H9 (cell line): ENCODE data around the gene RAB43. TPM values are rescaled to one million over a fixed set of nuclear protein-coding genes. Genes with fewer than 3 reads are reported as not detected.

Experiments used
- DNase-seq: peaks from one replicate; pipeline ENCODE4 v3.0.0-alpha.2; 2017
- H2AFZ ChIP-seq: one replicate; pipeline ENCODE4 v1.6.1; 2013; ENCODE audit warnings: mild to moderate bottlenecking, low read length, control low read depth, moderate library complexity
- H2AK5ac ChIP-seq: 2 replicates; pipeline ENCODE4 v1.6.1; 2013; ENCODE audit warnings: low read length, control low read depth, mixed read lengths; ENCODE audit not compliant: insufficient read length
- H2BK120ac ChIP-seq: one replicate; pipeline ENCODE4 v1.6.1; 2013; ENCODE audit warnings: low read depth, mild to moderate bottlenecking, low read length, control low read depth, inconsistent platforms; ENCODE audit not compliant: poor library complexity, severe bottlenecking
- H2BK12ac ChIP-seq: 2 replicates; pipeline ENCODE4 v1.6.1; 2013; ENCODE audit warnings: low read length, control low read depth, mixed read lengths, low read depth; ENCODE audit not compliant: insufficient read length
- H2BK15ac ChIP-seq: 2 replicates; pipeline ENCODE4 v1.6.1; 2013; ENCODE audit warnings: low read depth, low read length, control low read depth
- H2BK20ac ChIP-seq: one replicate; pipeline ENCODE4 v1.6.1; 2013; ENCODE audit warnings: low read depth, mild to moderate bottlenecking, low read length, control low read depth, inconsistent platforms; ENCODE audit not compliant: poor library complexity, severe bottlenecking
- H2BK5ac ChIP-seq: 2 replicates; pipeline ENCODE4 v1.6.1; 2013; ENCODE audit warnings: low read length, control low read depth, mixed read lengths; ENCODE audit not compliant: insufficient read length
- H3K14ac ChIP-seq: 2 replicates; pipeline ENCODE4 v1.6.1; 2013; ENCODE audit warnings: low read length, control low read depth; ENCODE audit not compliant: insufficient read depth
- H3K18ac ChIP-seq: 2 replicates; pipeline ENCODE4 v1.6.1; 2013; ENCODE audit warnings: low read depth, mild to moderate bottlenecking, mixed read lengths, low read length, control low read depth; ENCODE audit not compliant: insufficient read length
- H3K23ac ChIP-seq: 2 replicates; pipeline ENCODE4 v1.6.1; 2013; ENCODE audit warnings: low read length, control low read depth, mixed read lengths, low read depth; ENCODE audit not compliant: insufficient read length
- H3K23me2 ChIP-seq: 2 replicates; pipeline ENCODE4 v1.6.1; 2013; ENCODE audit warnings: low read depth, mild to moderate bottlenecking, mixed read lengths, low read length, control low read depth; ENCODE audit not compliant: insufficient read length, poor library complexity, severe bottlenecking
- H3K27ac ChIP-seq: 2 replicates; pipeline ENCODE4 v1.5.1; 2013; ENCODE audit warnings: low read length, control low read depth, mixed read lengths, low read depth; ENCODE audit not compliant: insufficient read length
- H3K27me3 ChIP-seq: 2 replicates; pipeline ENCODE4 v1.6.1; 2013; ENCODE audit warnings: low read length, control low read depth, inconsistent platforms; ENCODE audit not compliant: insufficient read depth
- H3K4ac ChIP-seq: 2 replicates; pipeline ENCODE4 v1.6.1; 2013; ENCODE audit warnings: low read depth, mild to moderate bottlenecking, control low read depth, inconsistent platforms, low read length, moderate library complexity
- H3K4me1 ChIP-seq: 2 replicates; pipeline ENCODE4 v1.6.1; 2013; ENCODE audit warnings: low read length, control low read depth, inconsistent platforms; ENCODE audit not compliant: insufficient read depth
- H3K4me2 ChIP-seq: 2 replicates; pipeline ENCODE4 v1.6.1; 2013; ENCODE audit warnings: low read length, control low read depth, mixed read lengths; ENCODE audit not compliant: insufficient read length, insufficient read depth
- H3K56ac ChIP-seq: 2 replicates; pipeline ENCODE4 v1.6.1; 2013; ENCODE audit warnings: low read depth, mild to moderate bottlenecking, mixed read lengths, low read length, control low read depth; ENCODE audit not compliant: insufficient read length
- H3K79me1 ChIP-seq: 2 replicates; pipeline ENCODE4 v1.6.1; 2013; ENCODE audit warnings: low read depth, mild to moderate bottlenecking, moderate library complexity, low read length, control low read depth, inconsistent platforms; ENCODE audit not compliant: insufficient read depth, poor library complexity, severe bottlenecking
- H3K79me2 ChIP-seq: 2 replicates; pipeline ENCODE4 v1.6.1; 2013; ENCODE audit warnings: low read length, control low read depth, inconsistent platforms; ENCODE audit not compliant: insufficient read depth
- H3K9ac ChIP-seq: 2 replicates; pipeline ENCODE4 v1.6.1; 2013; ENCODE audit warnings: low read length, control low read depth, mixed read lengths; ENCODE audit not compliant: insufficient read length; ENCODE audit errors: extremely low read depth
- H3K9me3 ChIP-seq: one replicate; pipeline ENCODE4 v1.6.1; 2013; ENCODE audit warnings: low read depth, low read length, inconsistent platforms; ENCODE audit not compliant: control insufficient read depth
- H3T11ph ChIP-seq: one replicate; pipeline ENCODE4 v1.6.1; 2013; ENCODE audit warnings: mild to moderate bottlenecking, low read length, control low read depth, inconsistent platforms
- H4K20me1 ChIP-seq: one replicate; pipeline ENCODE4 v1.6.1; 2013; ENCODE audit not compliant: control insufficient read depth, insufficient read length, insufficient read depth
- H4K5ac ChIP-seq: 2 replicates; pipeline ENCODE4 v1.6.1; 2013; ENCODE audit warnings: low read depth, mild to moderate bottlenecking, mixed read lengths, low read length, control low read depth; ENCODE audit not compliant: insufficient read length
- H4K8ac ChIP-seq: replicated peaks from 2 replicates; pipeline ENCODE4 v1.6.1; 2013; ENCODE audit warnings: low read length, control low read depth, mixed read lengths, low read depth; ENCODE audit not compliant: insufficient read length
- H4K91ac ChIP-seq: 2 replicates; pipeline ENCODE4 v1.6.1; 2013; ENCODE audit warnings: low read depth, mild to moderate bottlenecking, moderate library complexity, mixed read lengths, low read length, control low read depth; ENCODE audit not compliant: insufficient read length
- H3K27ac Mint-ChIP-seq, 3 experiments: 2 replicates in 2 of 3; 3 replicates in 1 of 3; pipeline ENCODE4 v1.8.0; 2020 to 2021; ENCODE audit warnings: mixed read lengths in 3 of 3, mild to moderate bottlenecking in 1 of 3, moderate library complexity in 1 of 3
- H3K27me3 Mint-ChIP-seq: 2 replicates; pipeline ENCODE4 v1.8.0; 2021; ENCODE audit warnings: low read depth, mild to moderate bottlenecking, moderate library complexity, mixed read lengths
- H3K36me3 Mint-ChIP-seq, 3 experiments: 2 replicates in 2 of 3; 3 replicates in 1 of 3; pipeline ENCODE4 v1.8.0; 2020 to 2021; ENCODE audit warnings: low read depth in 3 of 3, mixed read lengths in 3 of 3; ENCODE audit not compliant: insufficient read depth in 1 of 3
- H3K4me1 Mint-ChIP-seq, 2 experiments: 2 replicates each; pipeline ENCODE4 v1.8.0; 2020; ENCODE audit warnings: mixed read lengths in 2 of 2
- H3K4me3 Mint-ChIP-seq, 2 experiments: 2 replicates in 1 of 2; 3 replicates in 1 of 2; pipeline ENCODE4 v1.8.0; 2020 to 2021; ENCODE audit warnings: mild to moderate bottlenecking in 2 of 2, mixed read lengths in 2 of 2, moderate library complexity in 1 of 2
- H3K9me3 Mint-ChIP-seq, 2 experiments: 2 replicates in 1 of 2; 3 replicates in 1 of 2; pipeline ENCODE4 v1.8.0; 2020; ENCODE audit warnings: mild to moderate bottlenecking in 2 of 2, mixed read lengths in 2 of 2, moderate library complexity in 1 of 2
- WGBS: extraction: QIAGEN DNeasy Blood & Tissue Kit; methylation state at CpG from one replicate; pipeline ENCODE4 v1.1.7; 2013; ENCODE audit warnings: missing lambda C conversion rate, low lambda C conversion rate, mixed read lengths; ENCODE audit not compliant: insufficient read length; ENCODE audit errors: extremely low coverage; 5-methylcytosine and 5-hydroxymethylcytosine counted together
- total RNA-seq: library from RNA; stranded (reverse); gene quantifications from 2 replicates; pipeline ENCODE4 v1.2.1, GENCODE V29; 2021
- TF ChIP-seq, protein P1 (sequence below): fragments of 200-600 bp; sonication (generic); conservative IDR thresholded peaks from 3 replicates; pipeline ENCODE4 v1.8.0; 2021; ENCODE audit warnings: antibody characterized with exemption, mild to moderate bottlenecking

Gene RAB43
- total RNA-seq, 1 experiment from 2014 or later: 13.6 TPM

- Histone ChIP-seq H3K79me2 (no peaks in the 10 kb centered on the region), H2BK120ac (no peak overlapping the region), H2AFZ (no peak overlapping the region), H3K4ac (no peak overlapping the region), H3K14ac (no peak overlapping the region), H3K56ac (no peak overlapping the region), H2BK12ac (no peak overlapping the region), H3K27me3 (no peaks in the 10 kb centered on the region), H2AK5ac (no peak overlapping the region), H3K79me1 (no peaks in the 10 kb centered on the region), H3K9me3 (no peaks in the 10 kb centered on the region), H3T11ph (no peak overlapping the region), H3K9ac (no peak overlapping the region), H3K23ac (no peak overlapping the region), H3K27ac (no peak overlapping the region), H2BK20ac (no peak overlapping the region), H2BK15ac (no peak overlapping the region), H4K91ac (no peak overlapping the region), H4K5ac (no peak overlapping the region), H2BK5ac (no peak overlapping the region), H4K20me1 (no peaks in the 10 kb centered on the region), H3K23me2 (no peaks in the 10 kb centered on the region), H3K18ac (no peak overlapping the region), H3K4me2 (no peak overlapping the region), H4K8ac (no peak overlapping the region), H3K4me1 (no peaks in the 10 kb centered on the region)
- Mint-ChIP-seq H3K9me3 (no peaks in the 10 kb centered on the region), H3K4me1 (no peaks in the 10 kb centered on the region), H3K27ac (peak overlapping the region in 1 of 3 experiments; percentile 91; a peak in 2 of 7 replicates), H3K27me3 (peaks cover 8% of the 10 kb centered on the region), H3K36me3 (no peaks in the 10 kb centered on the region), H3K4me3 (no peak overlapping the region)
- no CpG with 5 or more reads among the region's 12 CpGs for WGBS
- TF ChIP-seq, protein P1, sequence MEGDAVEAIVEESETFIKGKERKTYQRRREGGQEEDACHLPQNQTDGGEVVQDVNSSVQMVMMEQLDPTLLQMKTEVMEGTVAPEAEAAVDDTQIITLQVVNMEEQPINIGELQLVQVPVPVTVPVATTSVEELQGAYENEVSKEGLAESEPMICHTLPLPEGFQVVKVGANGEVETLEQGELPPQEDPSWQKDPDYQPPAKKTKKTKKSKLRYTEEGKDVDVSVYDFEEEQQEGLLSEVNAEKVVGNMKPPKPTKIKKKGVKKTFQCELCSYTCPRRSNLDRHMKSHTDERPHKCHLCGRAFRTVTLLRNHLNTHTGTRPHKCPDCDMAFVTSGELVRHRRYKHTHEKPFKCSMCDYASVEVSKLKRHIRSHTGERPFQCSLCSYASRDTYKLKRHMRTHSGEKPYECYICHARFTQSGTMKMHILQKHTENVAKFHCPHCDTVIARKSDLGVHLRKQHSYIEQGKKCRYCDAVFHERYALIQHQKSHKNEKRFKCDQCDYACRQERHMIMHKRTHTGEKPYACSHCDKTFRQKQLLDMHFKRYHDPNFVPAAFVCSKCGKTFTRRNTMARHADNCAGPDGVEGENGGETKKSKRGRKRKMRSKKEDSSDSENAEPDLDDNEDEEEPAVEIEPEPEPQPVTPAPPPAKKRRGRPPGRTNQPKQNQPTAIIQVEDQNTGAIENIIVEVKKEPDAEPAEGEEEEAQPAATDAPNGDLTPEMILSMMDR: no peak
- no peak for DNase-seq
These were observed 36.4 kb downstream of the RAB43 start for GRCh38 chr3:129085165-129085715.
